ENCODE data around the gene COPZ2. TPM values are rescaled to one million over a fixed set of nuclear protein-coding genes. Genes with fewer than 3 reads are reported as not detected.

COPZ2 gene
- total RNA-seq, 2 experiments from 2014 or later = 4.9 to 6.2 TPM

- Mint-ChIP-seq H3K4me3 (peak overlapping the region; percentile 65), H3K27ac (peak overlapping the region; percentile 99), H3K4me1 (ENCODE audit: low read depth) (peaks cover 54% of the 10 kb centered on the region), H3K9me3 (no peaks in the 10 kb centered on the region), H3K36me3 (peaks cover 74% of the 10 kb centered on the region), H3K27me3 (no peaks in the 10 kb centered on the region)
- DNase-seq = peak; percentile 33
- ChIA-PET POLR2A (interaction anchor here (0.7 to 3.9 kb wide), 4 partner anchors 8 to 52 kb away, joined by 3 to 31 read pairs (median 4); partner anchors contain the start of genes NFE2L1 and SNX11), CTCF (interaction anchor here (0.9 to 4.3 kb wide), 8 partner anchors 8 to 86 kb away, joined by 3 to 25 read pairs (median 4); partner anchors contain the start of genes CDK5RAP3, COPZ2 and NFE2L1)
- intact Hi-C loops (cut with micrococcal nuclease) = no loop called here
Observed at GRCh38 chr17:48056246-48056745, 18.7 kb upstream of the COPZ2 start.

DNA sequence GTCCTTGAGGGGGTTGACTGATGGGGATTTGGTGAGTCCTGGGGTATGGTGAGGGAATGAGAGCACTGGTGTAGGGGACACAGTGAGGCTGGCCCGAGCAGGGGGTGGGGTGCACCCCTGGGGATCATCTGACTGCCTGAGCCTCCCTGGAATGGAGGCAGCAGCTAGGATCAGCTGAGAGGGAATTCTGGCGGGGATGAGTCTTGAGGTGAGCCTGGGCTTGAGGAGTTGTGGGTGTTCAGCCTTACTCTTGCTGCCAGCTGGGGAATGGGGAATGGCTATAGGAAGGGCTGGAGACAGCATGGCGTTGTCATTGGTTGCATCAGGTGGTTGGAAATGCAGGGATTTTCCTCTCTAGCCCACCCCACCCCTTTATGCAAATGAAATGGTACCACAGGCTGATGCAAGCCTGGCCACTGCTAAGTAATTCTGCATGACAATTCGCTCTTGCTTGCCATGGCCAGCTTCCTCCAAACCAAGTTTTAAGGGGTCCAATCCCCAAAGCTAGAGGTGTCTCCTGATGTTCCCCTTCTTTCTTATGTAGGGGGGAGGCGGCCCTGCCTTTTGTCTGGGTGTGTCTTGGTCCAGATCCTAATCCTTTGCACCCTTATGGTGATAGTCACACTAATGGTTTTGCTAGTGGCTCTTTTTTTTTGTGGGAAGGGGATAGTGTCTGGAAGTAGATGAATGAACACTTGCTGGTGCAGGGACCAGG lies 18.1 kb upstream of the COPZ2 start:
- Mint-ChIP-seq H3K9me3 (no peaks in the 10 kb centered on the region), H3K27ac (peak overlapping the region; percentile 99), H3K4me3 (peak overlapping the region; percentile 65), H3K36me3 (peaks cover 77% of the 10 kb centered on the region), H3K4me1 (ENCODE audit: low read depth) (peaks cover 60% of the 10 kb centered on the region), H3K27me3 (no peaks in the 10 kb centered on the region)
- POLR2A ChIA-PET = interaction anchor here (1.1 to 3.9 kb wide), 4 partner anchors 8 to 68 kb away, joined by 3 to 31 read pairs (median 4); partner anchors contain the start of gene NFE2L1
- CTCF ChIA-PET = interaction anchor here (0.9 to 4.3 kb wide), 10 partner anchors 8 to 85 kb away, joined by 3 to 25 read pairs (median 4); partner anchors contain the start of genes CDK5RAP3, COPZ2 and NFE2L1
- intact Hi-C loops (cut with micrococcal nuclease) = no loop called here
- peak; percentile 79 for DNase-seq

DNA sequence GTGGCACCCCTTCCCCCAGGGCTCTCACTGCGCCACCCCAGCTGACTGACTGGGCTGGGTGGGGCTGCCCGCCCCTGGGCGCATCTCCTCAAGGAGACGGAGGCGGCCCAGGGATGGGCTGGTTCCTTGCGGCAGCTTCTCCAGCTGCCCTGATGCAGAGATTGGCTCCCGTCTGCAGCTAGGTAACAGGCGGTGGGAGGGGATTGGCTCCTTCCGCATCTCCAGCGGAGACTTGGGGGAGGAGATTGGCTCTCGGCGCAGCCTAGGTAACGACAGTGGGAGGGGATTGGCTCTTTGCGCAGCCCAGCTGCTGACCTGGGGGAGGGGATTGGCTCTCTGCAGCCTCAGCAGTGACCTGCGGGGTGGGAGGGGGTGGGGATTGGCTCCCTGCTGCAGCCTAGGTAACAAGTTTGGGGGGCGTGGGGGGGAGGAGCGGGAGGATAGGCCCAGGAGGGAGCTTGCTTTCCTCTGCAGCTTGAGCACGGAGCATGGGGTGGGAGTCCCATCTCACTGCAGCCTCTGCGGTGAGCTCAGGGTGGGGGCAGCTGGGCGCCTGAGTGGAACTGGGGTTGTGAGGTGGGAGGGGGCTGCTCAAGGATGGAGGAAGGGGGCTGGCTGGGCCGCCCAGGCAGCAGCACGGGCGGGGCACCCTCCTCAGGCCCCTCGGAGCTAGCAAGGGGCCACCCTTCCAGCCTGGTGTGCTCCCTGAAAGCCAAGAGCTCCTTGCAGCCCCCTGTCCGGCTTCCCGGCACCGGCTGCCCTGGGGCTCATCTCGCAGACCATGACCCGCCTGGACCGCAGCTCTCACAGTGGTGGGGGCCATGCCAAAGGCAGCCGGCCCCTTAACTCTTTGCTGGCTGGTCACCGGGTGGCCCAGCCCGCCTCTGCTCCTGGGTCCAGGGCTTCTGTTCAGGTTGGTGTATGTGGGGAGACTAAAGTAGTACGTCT lies 16.9 kb upstream of the COPZ2 start:
- intact Hi-C loops (cut with micrococcal nuclease) = no loop called here
- no peaks in the 10 kb centered on the region for H3K27me3 Mint-ChIP-seq
- H3K9me3 Mint-ChIP-seq = no peaks in the 10 kb centered on the region
- peak overlapping the region; percentile 65 for H3K4me3 Mint-ChIP-seq
- peak overlapping the region; percentile 99 for H3K27ac Mint-ChIP-seq
- ChIA-PET CTCF (interaction anchor here (1.0 to 4.3 kb wide), 4 partner anchors 26 to 75 kb away, joined by 3 to 25 read pairs (median 4); no protein-coding TSS in a partner anchor), POLR2A (interaction anchor here (1.1 kb wide), 1 partner anchor 69 kb away, joined by 4 read pairs; no protein-coding TSS in a partner anchor)
- peaks cover 78% of the 10 kb centered on the region for H3K36me3 Mint-ChIP-seq
- DNase-seq = no peak
- H3K4me1 Mint-ChIP-seq (ENCODE audit: low read depth) = peaks cover 69% of the 10 kb centered on the region

- DNase-seq = no peak
- Mint-ChIP-seq H3K27ac (peak overlapping the region; percentile 74), H3K9me3 (no peaks in the 10 kb centered on the region), H3K36me3 (peaks cover 74% of the 10 kb centered on the region), H3K4me1 (ENCODE audit: low read depth) (peaks cover 74% of the 10 kb centered on the region), H3K4me3 (no peak overlapping the region), H3K27me3 (no peaks in the 10 kb centered on the region)
- ChIA-PET CTCF (no interaction called here), POLR2A (no interaction called here)
- intact Hi-C loops (cut with micrococcal nuclease) = no loop called here
Observed at GRCh38 chr17:48053758-48054237, 16.2 kb upstream of the COPZ2 start.

DNA sequence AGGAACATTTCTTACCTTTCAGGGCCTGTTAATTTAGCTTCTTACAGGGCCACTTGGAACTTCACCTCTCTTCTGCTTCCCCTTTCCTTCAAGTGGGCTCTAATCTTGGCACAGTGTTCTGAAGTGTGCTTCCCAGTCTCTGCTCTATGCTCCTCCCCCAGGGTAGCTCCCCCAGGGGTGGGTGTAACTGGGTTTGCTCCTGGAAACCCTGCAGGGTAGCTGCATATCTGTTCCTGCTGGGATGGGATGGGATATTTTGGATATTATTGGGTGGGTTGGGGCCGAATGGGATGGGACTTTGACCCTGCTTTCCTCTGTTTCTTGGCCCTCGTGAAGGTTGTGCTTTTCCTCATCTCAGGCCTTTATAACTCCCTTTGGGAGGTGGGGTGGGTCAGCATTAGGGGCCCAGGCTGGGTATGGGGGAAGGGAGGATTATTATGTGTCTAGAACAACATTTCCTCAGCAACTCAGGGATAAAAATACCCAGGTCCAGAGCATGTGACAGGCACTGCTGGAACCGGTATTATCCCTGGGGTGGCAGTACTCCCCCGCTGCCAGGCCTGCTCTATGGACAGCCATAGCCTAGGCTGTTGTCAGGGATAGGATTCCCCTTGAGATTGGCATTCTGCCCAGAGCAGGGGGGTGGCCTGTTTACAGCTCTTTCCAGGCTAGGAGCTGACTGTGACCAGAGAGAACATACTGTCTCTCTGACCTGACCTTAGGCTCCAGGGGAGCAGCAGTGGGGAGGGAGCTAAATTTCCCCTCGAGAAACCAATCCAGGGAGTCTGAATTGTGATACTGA lies 15.6 kb upstream of the COPZ2 start:
- no peaks in the 10 kb centered on the region for H3K9me3 Mint-ChIP-seq
- POLR2A ChIA-PET = interaction anchor here (1.3 kb wide), 1 partner anchor 9 kb away, joined by 6 read pairs; no protein-coding TSS in a partner anchor

GRCh38 chr17:48051706-48052486 lies 14.3 kb upstream of the COPZ2 start:
- CTCF ChIA-PET = interaction anchor here (0.8 to 1.7 kb wide), 4 partner anchors 25 to 28 kb away, joined by 4 to 5 read pairs (median 4); no protein-coding TSS in a partner anchor
- intact Hi-C loops (cut with micrococcal nuclease) = no loop called here
- no peaks in the 10 kb centered on the region for H3K9me3 Mint-ChIP-seq
- peaks cover 70% of the 10 kb centered on the region for H3K4me1 Mint-ChIP-seq (ENCODE audit: low read depth)
- peak overlapping the region; percentile 13 for H3K4me3 Mint-ChIP-seq
- POLR2A ChIA-PET = interaction anchor here (1.0 to 1.3 kb wide), 2 partner anchors 10 to 57 kb away, joined by 3 to 6 read pairs; no protein-coding TSS in a partner anchor
- peak overlapping the region; percentile 49 for H3K27ac Mint-ChIP-seq
- H3K27me3 Mint-ChIP-seq = no peaks in the 10 kb centered on the region
- no peak for DNase-seq
- peaks cover 63% of the 10 kb centered on the region for H3K36me3 Mint-ChIP-seq

More for the DNA sequence above, 15.6 kb upstream of the COPZ2 start:
- peaks cover 74% of the 10 kb centered on the region for H3K4me1 Mint-ChIP-seq (ENCODE audit: low read depth)
- CTCF ChIA-PET = interaction anchor here (1.7 kb wide), 1 partner anchor 27 kb away, joined by 5 read pairs; no protein-coding TSS in a partner anchor
- H3K4me3 Mint-ChIP-seq = no peak overlapping the region
- DNase-seq = no peak
- H3K36me3 Mint-ChIP-seq = peaks cover 69% of the 10 kb centered on the region
- H3K27ac Mint-ChIP-seq = peak overlapping the region; percentile 74
- intact Hi-C loops (cut with micrococcal nuclease) = no loop called here
- H3K27me3 Mint-ChIP-seq = no peaks in the 10 kb centered on the region

DNA sequence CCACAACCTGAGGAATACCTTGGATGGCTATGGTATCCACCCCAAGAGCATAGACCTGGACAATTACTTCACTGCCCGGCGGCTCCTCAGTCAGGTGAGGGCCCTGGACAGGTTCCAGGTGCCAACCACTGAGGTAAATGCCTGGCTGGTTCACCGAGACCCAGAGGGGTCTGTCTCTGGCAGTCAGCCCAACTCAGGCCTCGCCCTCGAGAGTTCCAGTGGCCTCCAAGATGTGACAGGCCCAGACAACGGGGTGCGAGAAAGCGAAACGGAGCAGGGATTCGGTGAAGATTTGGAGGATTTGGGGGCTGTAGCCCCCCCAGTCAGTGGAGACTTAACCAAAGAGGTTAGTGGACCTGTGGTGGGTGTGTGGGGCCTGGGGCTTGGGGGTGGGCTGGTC lies 13.7 kb upstream of the COPZ2 start:
- Mint-ChIP-seq H3K4me3 (peak overlapping the region; percentile 13), H3K27ac (peak overlapping the region; percentile 49), H3K36me3 (peaks cover 60% of the 10 kb centered on the region), H3K9me3 (no peaks in the 10 kb centered on the region), H3K4me1 (ENCODE audit: low read depth) (peaks cover 70% of the 10 kb centered on the region), H3K27me3 (no peaks in the 10 kb centered on the region)
- no peak for DNase-seq
- ChIA-PET CTCF (no interaction called here), POLR2A (no interaction called here)
- intact Hi-C loops (cut with micrococcal nuclease) = no loop called here

- Mint-ChIP-seq H3K36me3 (peaks cover 48% of the 10 kb centered on the region), H3K9me3 (no peaks in the 10 kb centered on the region), H3K27ac (peak overlapping the region; percentile 97), H3K4me1 (ENCODE audit: low read depth) (peaks cover 56% of the 10 kb centered on the region), H3K27me3 (no peaks in the 10 kb centered on the region), H3K4me3 (peak overlapping the region; percentile 97)
- ChIA-PET POLR2A (interaction anchor here (0.5 to 4.6 kb wide), 10 partner anchors 8 to 1245 kb away, joined by 3 to 31 read pairs (median 8); partner anchors contain the start of genes CBX1, COPZ2, PNPO and SNX11), CTCF (interaction anchor here (0.7 to 4.9 kb wide), 14 partner anchors 8 to 588 kb away, joined by 3 to 77 read pairs (median 4); partner anchors contain the start of genes CBX1, CDK5RAP3 and COPZ2)
- intact Hi-C loops (cut with micrococcal nuclease) = loop anchor here (1.0 to 5.0 kb wide), 8 partner anchors 11 to 859 kb away; partner anchors contain the start of genes CBX1, CDK5RAP3, COPZ2 and SNX11
- peak; percentile 48 for DNase-seq
Observed at GRCh38 chr17:48048384-48049126, 11.0 kb upstream of the COPZ2 start.

DNA sequence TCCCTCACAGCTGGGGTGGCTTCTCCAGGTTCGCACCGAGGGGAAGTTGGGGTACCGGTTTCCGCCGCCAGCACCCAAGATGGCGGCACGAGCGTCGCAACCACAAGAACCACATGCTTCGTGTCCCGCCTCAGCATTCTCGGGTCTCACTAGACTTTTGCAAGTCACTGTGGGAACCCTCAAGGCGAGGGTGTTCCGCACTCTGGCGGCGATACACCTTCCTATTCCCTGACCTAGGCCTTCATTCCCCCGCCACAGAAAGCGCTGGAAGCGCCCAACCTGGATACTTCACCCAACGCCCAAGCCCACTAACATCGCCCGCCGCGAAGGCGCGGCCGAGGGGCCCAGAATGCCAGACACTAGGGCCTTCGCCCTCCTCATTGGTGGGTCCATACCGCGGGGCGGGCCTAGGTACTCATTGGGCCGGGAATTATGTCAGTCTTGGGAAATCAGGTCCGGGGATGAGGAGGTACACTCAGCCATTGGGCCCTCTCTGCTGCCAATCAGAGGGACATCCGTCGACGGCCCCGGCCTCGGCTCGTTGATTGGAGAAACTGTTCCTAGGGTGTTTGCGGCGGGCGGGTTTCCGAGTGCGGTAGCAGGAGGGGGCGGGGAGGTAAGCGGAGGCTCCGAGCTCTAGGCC lies 10.3 kb upstream of the COPZ2 start, which contains the start of gene NFE2L1:
Gene NFE2L1, plus strand, starts transcription at position 619 of the 643 bp plus-strand sequence. CDS start 2,760 bp downstream, outside the sequence.
- intact Hi-C loops (cut with micrococcal nuclease) = loop anchor here (1.0 to 5.0 kb wide), 8 partner anchors 11 to 859 kb away; partner anchors contain the start of genes CBX1, CDK5RAP3, COPZ2 and SNX11
- CTCF ChIA-PET = interaction anchor here (1.3 to 4.9 kb wide), 12 partner anchors 8 to 587 kb away, joined by 3 to 77 read pairs (median 4); partner anchors contain the start of genes CBX1, CDK5RAP3 and COPZ2
- Mint-ChIP-seq H3K36me3 (peaks cover 44% of the 10 kb centered on the region), H3K27ac (peak within 1 kb of the TSS; percentile 97), H3K4me3 (peak within 1 kb of the TSS; percentile 97), H3K9me3 (no peaks in the 10 kb centered on the region), H3K4me1 (ENCODE audit: low read depth) (peaks cover 50% of the 10 kb centered on the region), H3K27me3 (no peaks in the 10 kb centered on the region)
- POLR2A ChIA-PET = interaction anchor here (0.5 to 4.6 kb wide), 8 partner anchors 9 to 1246 kb away, joined by 4 to 31 read pairs (median 12); partner anchors contain the start of genes COPZ2 and SNX11
- DNase-seq = peak; percentile 100
